Breast epithelium (tissue), 4 donors: Measurements from ENCODE around the gene DHCR7. TPM values are rescaled to one million over a fixed set of nuclear protein-coding genes. Genes with fewer than 3 reads are reported as not detected.

ENCODE experiments used
- DNase-seq, 2 donors: peaks; one replicate each; pipeline ENCODE4 v3.0.0-alpha.2; 2019; ENCODE audit warnings: low spot score in 2 of 2
- H3K27ac ChIP-seq, 2 donors: fragments of 200-600 bp; sonication (generic) in 1 of 2; one replicate each; pipeline ENCODE4 v1.5.1; 2016 to 2019; ENCODE audit warnings: mild to moderate bottlenecking in 1 of 2
- H3K27me3 ChIP-seq, 2 donors: fragments of 200-600 bp; sonication (generic) in 1 of 2; one replicate each; pipeline versions ENCODE4 v1.5.1 to v1.6.0; 2017 to 2019; ENCODE audit warnings: control low read depth in 1 of 2, mild to moderate bottlenecking in 1 of 2
- H3K36me3 ChIP-seq: fragments of 200-600 bp; one replicate; pipeline ENCODE4 v1.5.1; 2019
- H3K4me1 ChIP-seq, 2 donors: fragments of 200-600 bp; sonication (generic); one replicate each; pipeline ENCODE4 v1.5.1; 2016 to 2019; ENCODE audit warnings: control low read depth in 1 of 2
- H3K4me3 ChIP-seq, 3 donors: fragments of 200-600 bp; sonication (generic); 1 replicate in 2 of 3; 2 replicates in 1 of 3; pipeline ENCODE4 v1.5.1; 2016 to 2019; ENCODE audit warnings: mild to moderate bottlenecking in 3 of 3, moderate library complexity in 2 of 3
- H3K9me3 ChIP-seq, 2 donors: fragments of 200-600 bp; sonication (generic) in 1 of 2; one replicate each; pipeline ENCODE4 v1.5.1; 2016 to 2019; ENCODE audit warnings: control low read depth in 1 of 2
- POLR2A ChIP-seq: fragments of 450-650 bp; IDR thresholded peaks from one replicate; pipeline ENCODE4 v1.6.1; 2016; ENCODE audit warnings: antibody characterized with exemption, mild to moderate bottlenecking, moderate library complexity
- POLR2AphosphoS5 ChIP-seq, 3 donors: sonication (generic); formaldehyde crosslinking; IDR thresholded peaks; one replicate each; pipeline ENCODE4 v1.6.1; 2017; ENCODE audit warnings: antibody characterized with exemption in 3 of 3
- intact Hi-C: fragments of 100-400 bp; cut with DNase I; formaldehyde crosslinking; loops from one replicate; pipeline ENCODE4 v1.15.1; 2023; ENCODE audit warnings: low total_unique reads
- total RNA-seq, 3 donors: library from RNA; depleted of rRNA; stranded (reverse); fragments of >200 nt; gene quantifications; one replicate each; pipeline ENCODE4 v1.1.0, GENCODE V29; 2016
- TF ChIP-seq, protein P1 (sequence below), 3 donors: fragments of 450-650 bp; IDR thresholded peaks; one replicate each; pipeline ENCODE4 v1.5.1; 2016 to 2017; ENCODE audit warnings: antibody characterized with exemption in 3 of 3, mild to moderate bottlenecking in 3 of 3, moderate library complexity in 3 of 3

The DHCR7 gene
- total RNA-seq, 3 donors from 2014 or later, result 14.7 to 31.7 (median 25.2) TPM

DNA sequence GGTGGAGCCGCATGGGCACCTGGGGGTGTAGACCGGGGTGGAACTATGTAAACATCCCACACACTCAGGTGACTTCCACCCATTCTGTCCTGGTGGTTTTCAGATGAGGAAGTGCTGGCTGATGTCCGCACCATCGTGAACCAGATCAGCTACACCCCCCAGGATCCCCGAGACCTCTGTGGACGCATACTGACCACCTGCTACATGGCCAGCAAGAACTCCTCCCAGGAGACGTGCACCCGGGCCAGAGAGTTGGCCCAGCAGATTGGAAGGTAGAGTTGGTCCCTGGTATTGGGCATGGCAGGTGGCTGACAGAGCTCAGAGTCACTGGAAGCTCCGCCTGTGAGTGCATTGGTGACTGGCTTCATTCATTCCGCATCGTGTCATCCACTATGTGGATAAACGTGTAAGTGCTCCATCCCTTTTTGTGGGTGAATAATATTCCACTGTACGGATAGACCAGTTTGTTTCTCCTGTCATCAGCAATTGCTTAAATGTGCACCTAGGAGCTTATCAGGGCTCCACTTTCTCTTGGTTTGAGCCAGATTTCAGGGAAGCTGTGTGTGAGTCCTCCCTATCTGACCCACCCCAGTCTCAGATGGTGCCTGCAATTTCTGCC is 34.7 kb upstream of the DHCR7 start:
- intact Hi-C loops, result no loop called here
- H3K4me3 ChIP-seq, result no peak overlapping the region
- H3K9me3 ChIP-seq, result no peaks in the 10 kb centered on the region
- DNase-seq, result no peak
- no peaks in the 10 kb centered on the region for H3K27me3 ChIP-seq
- TF ChIP-seq POLR2A (no peak), POLR2AphosphoS5 (IDR thresholded peaks at IDR 0.05) (no peak)
- TF ChIP-seq, protein P1, sequence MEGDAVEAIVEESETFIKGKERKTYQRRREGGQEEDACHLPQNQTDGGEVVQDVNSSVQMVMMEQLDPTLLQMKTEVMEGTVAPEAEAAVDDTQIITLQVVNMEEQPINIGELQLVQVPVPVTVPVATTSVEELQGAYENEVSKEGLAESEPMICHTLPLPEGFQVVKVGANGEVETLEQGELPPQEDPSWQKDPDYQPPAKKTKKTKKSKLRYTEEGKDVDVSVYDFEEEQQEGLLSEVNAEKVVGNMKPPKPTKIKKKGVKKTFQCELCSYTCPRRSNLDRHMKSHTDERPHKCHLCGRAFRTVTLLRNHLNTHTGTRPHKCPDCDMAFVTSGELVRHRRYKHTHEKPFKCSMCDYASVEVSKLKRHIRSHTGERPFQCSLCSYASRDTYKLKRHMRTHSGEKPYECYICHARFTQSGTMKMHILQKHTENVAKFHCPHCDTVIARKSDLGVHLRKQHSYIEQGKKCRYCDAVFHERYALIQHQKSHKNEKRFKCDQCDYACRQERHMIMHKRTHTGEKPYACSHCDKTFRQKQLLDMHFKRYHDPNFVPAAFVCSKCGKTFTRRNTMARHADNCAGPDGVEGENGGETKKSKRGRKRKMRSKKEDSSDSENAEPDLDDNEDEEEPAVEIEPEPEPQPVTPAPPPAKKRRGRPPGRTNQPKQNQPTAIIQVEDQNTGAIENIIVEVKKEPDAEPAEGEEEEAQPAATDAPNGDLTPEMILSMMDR (IDR thresholded peaks at IDR 0.05), result no peak
- H3K4me1 ChIP-seq, result no peaks in the 10 kb centered on the region
- peaks cover 17% of the 10 kb centered on the region for H3K36me3 ChIP-seq
- no peak overlapping the region for H3K27ac ChIP-seq

DNA sequence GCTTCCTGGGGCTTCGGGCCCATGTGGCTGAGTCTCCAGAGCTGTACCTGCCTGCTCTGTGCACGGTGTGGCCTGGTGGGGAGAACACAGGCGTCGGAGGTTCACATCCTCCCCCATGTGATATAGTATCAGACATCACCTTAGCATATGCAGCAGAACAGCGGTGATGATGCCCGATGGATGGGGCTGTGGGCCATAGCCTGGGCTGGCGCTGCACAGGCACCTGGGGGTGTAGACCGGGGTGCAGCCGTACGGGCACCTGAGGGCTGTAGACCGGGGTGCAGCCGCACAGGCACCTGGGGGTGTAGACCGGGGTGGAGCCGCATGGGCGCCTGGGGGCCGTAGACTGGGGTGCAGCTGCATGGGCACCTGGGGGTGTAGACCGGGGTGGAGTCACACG is 34.0 kb upstream of the DHCR7 start:
- H3K27ac ChIP-seq, result no peak overlapping the region
- intact Hi-C loops, result no loop called here
- no peaks in the 10 kb centered on the region for H3K27me3 ChIP-seq
- H3K9me3 ChIP-seq, result no peaks in the 10 kb centered on the region
- no peak for DNase-seq
- H3K4me3 ChIP-seq, result no peak overlapping the region
- TF ChIP-seq, protein P1 (IDR thresholded peaks at IDR 0.05), result no peak
- no peak for TF ChIP-seq POLR2AphosphoS5 (IDR thresholded peaks at IDR 0.05)
- no peak for TF ChIP-seq POLR2A
- peaks cover 17% of the 10 kb centered on the region for H3K36me3 ChIP-seq
- H3K4me1 ChIP-seq, result no peaks in the 10 kb centered on the region

DNA sequence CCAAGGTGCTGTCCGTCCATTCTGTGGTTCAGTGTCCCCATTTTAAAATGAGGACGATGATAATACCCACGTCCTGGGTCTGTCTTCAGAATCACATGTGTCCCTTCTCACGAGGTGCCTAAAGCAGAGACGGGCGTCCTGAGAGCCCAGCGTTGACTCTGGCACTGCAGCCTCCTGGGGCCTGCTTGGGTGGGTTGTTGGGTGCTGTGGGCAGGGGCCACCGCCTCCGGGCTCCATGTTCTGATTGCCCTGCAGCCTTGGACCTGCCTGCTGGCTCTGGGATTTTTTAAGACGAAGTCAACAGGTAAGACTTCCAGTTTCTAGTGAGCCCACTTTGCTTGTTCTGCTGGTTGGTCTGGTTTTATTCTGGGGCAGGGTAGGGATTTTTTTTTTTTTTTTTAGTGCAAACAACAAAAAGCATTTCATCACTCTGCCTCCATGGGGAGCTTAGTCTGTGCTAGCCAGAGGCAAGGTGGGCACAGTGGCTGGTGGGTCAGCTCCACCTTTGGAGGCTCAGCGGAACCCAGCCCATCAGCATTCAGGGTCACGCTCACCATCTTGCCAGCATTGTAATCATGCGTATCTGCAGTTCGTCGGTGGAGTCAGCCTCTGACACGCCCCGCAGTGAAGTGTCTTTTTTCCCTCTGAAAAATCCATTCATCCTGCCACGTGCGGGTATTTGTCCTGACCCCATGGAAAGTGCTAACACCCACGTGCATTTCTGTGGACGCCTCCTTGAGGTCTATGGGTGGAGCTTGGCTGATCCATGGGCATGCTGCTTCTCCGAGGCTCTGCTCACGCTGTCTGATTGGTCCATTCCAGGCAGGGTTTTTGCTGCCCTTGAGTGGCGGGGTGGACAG is 33.1 kb upstream of the DHCR7 start:
- intact Hi-C loops, result no loop called here
- TF ChIP-seq, protein P1 (IDR thresholded peaks at IDR 0.05), result no peak
- TF ChIP-seq POLR2AphosphoS5 (IDR thresholded peaks at IDR 0.05), result no peak
- no peak for DNase-seq
- Histone ChIP-seq H3K36me3 (peaks cover 21% of the 10 kb centered on the region), H3K4me1 (no peaks in the 10 kb centered on the region), H3K27me3 (no peaks in the 10 kb centered on the region), H3K4me3 (no peak overlapping the region), H3K9me3 (no peaks in the 10 kb centered on the region), H3K27ac (no peak overlapping the region)

DNA sequence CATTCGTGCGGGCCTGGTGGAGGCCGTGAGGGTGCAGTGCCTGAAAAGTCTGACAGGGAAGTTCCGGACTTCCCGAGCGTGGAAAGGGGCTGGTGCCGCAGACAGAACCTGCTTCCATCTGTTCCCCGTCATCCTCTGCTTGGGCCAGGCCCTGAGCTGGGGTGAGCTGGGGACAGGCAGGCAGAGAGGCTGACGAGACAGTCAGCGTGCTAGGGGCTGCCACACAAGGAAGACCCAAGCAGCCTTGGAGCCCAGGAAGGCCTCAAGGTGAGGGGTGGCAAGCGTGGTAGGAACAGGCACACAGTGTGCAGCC is 30.3 kb upstream of the DHCR7 start:
- DNase-seq, result no peak
- H3K4me3 ChIP-seq, result no peak overlapping the region
- H3K4me1 ChIP-seq, result no peaks in the 10 kb centered on the region
- no peaks in the 10 kb centered on the region for H3K9me3 ChIP-seq
- H3K36me3 ChIP-seq, result peaks cover 30% of the 10 kb centered on the region
- H3K27ac ChIP-seq, result no peak overlapping the region
- intact Hi-C loops, result no loop called here
- H3K27me3 ChIP-seq, result no peaks in the 10 kb centered on the region
- TF ChIP-seq POLR2A (no peak), POLR2AphosphoS5 (IDR thresholded peaks at IDR 0.05) (no peak)
- TF ChIP-seq, protein P1 (IDR thresholded peaks at IDR 0.05), result no peak
